ENCODE results near the gene BDKRB2.

DNA sequence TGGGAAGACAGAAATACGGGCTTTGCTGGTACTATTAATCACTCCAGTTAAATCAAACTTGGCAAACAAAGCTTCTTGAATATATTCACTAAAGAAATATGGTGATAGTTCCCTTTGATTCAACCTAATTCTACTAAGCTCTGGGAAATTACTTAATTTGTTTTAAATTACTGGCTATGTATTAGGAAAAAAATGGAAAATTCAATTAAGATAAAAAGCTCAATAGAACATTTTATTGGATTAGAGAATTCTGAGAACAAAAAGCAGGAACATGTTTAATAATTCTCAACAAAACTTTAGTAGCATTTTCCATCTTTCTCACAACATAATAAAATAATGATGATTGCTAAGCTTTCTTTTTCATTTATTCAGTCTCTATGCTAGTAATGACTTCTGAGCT, 81.6 kb downstream of the BDKRB2 start:
- TF ChIP-seq EZH2 (optimal IDR thresholded peaks at IDR 0.05; ENCODE audit: low read depth, low read length) (no peak), CTCF (IDR thresholded peaks at IDR 0.05; ENCODE audit: low read length) (no peak)
